EH (cell line): Measurements from ENCODE around the gene SETMAR.
A peak's percentile ranks its signal among the peaks of the same experiment; 100 is the strongest.

Experiments
- DNase-seq: peaks from one replicate; pipeline ENCODE4 v3.0.0-alpha.2; 2015; ENCODE audit warnings: low read depth

Gene SETMAR

GRCh38 chr3:4351164-4351855, 48.1 kb downstream of the SETMAR start:
- no peak for DNase-seq

- DNase-seq: no peak
These were observed 48.7 kb downstream of the SETMAR start for GRCh38 chr3:4351872-4352271.

GRCh38 chr3:4355401-4356219, 52.4 kb downstream of the SETMAR start:
- no peak for DNase-seq

- no peak for DNase-seq
These were observed 53.0 kb downstream of the SETMAR start for GRCh38 chr3:4356220-4356540.

- DNase-seq: no peak
These were observed 53.6 kb downstream of the SETMAR start for GRCh38 chr3:4356546-4357410.

GRCh38 chr3:4358273-4358672, 55.1 kb downstream of the SETMAR start:
- DNase-seq: peak; percentile 6

- no peak for DNase-seq
These were observed 56.8 kb downstream of the SETMAR start for GRCh38 chr3:4359805-4360502.

- no peak for DNase-seq
These were observed 57.6 kb downstream of the SETMAR start for GRCh38 chr3:4360817-4361216.

GRCh38 chr3:4362523-4362922, 59.4 kb downstream of the SETMAR start:
- no peak for DNase-seq
